NCI-H524 treated with DMSO at 0.1 percent for 48 hours (cell line): ENCODE results near the gene ZNF784.

ENCODE experiments used
- DNase-seq: peaks from one replicate; lab custom pipeline; 2025; lab: John Stamatoyannopoulos, UW

ZNF784 gene

GRCh38 chr19:55643003-55643886 lies 18.9 kb upstream of the ZNF784 start, which contains the start of gene ZNF581:
ZNF581 (plus strand) TSS chr19:55643649; CDS start chr19:55644572, 923 bp downstream.
- no peak for DNase-seq

DNA sequence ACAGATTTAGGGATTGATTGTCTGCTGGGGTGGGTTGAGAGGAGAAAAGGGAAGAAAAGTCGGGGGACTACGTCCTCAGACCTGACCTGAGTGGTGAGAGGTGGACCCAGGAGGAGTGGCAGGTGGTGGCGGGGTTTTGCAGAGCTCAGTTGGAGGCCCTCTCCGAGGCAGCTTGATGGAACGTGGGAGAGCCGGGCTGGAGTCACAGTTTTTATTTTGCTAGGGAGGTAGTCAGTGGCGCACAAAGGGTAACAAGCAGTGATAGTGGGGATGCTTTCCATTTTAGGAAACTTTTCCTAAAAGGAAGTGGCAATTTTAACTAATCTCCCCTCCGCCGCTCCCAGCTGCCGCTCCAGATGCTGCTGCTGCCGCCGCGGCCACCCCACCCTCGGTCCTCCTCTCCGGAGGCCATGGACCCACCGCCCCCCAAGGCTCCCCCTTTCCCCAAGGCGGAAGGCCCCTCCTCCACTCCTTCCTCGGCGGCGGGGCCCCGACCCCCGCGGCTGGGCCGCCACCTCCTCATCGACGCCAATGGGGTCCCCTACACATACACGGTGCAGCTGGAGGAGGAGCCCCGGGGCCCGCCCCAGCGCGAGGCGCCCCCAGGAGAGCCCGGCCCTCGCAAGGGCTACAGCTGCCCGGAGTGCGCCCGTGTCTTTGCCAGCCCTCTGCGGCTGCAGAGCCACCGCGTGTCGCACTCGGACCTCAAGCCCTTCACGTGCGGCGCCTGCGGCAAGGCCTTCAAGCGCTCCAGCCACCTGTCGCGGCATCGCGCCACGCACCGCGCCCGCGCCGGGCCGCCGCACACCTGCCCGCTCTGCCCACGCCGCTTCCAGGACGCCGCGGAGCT lies 18.0 kb upstream of the ZNF784 start:
- DNase-seq = no peak

GRCh38 chr19:55641426-55642152 lies 17.2 kb upstream of the ZNF784 start:
- DNase-seq = no peak

DNA sequence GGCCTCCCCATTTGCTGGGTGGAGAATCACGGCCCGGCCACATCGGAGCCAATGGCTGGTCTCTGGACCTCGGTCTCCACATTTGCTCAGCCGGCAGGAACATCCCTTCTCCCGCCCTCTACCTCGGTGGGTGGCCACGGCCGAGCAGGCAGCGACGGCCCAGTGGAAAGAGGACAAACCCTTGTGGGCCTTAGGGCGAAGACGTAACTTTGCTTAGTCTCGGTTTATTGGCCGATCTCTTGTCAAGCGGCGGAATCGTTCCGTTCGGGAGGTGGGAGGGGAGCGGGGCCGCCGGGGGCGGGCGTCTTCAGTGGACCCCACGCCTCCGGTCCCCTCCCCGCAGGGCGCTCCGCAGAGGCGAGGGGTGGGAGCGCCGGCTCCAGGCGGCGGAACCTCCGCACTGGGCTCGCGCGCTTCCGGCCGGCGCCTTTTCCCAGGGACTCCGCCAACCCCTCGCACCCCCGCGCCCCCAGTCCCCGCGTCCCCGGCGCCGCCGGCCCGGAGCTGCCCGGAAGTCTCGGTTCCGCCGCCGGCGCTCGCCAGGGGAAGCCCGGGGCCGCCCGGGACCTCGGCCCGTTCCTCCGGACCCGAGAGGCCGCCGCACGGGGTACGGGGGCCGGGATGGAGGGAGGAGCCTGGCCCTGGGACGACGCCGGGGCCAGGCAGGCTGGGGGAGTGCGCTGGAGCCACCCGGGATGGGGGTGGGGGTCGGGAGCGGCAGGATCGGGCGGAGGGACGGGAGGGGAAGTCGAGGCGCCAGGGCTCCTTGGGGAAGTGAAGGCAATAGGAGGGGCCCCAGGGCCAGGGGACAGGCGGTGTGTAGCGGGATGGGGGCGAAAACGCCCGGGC lies 16.4 kb upstream of the ZNF784 start, which contains the start of gene ZNF580:
TSS of gene ZNF580 (plus strand) at position 426 of the 849 bp plus-strand sequence. CDS start 1,507 bp downstream, outside the sequence.
- no peak for DNase-seq

DNA sequence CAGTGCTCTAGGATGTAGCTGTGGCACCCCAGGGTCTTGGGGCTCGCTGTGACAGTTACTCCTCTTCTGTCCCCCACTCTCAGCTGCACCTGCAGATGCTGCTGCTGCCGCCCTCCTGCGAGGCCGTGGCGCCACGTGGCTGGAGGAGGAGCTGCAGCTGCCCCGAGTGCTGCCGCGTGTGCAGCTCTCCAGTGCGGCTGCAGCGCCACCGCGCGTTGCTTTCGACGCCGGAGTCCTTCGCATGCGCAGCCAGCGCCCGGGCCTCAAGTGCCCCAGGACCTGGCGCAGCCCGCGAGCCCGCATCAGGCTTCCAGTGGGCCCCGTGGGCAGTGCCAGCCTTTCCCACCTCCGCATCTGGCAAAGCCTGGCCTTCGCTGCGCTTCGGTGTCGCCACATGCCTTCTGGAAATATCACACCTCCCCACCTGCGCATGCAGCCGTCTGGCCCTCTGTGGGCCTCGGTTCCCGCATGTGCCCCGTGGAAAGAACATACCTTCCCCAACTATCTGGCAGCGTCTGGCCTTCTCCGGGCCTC lies 15.7 kb upstream of the ZNF784 start:
- DNase-seq = no peak

DNA sequence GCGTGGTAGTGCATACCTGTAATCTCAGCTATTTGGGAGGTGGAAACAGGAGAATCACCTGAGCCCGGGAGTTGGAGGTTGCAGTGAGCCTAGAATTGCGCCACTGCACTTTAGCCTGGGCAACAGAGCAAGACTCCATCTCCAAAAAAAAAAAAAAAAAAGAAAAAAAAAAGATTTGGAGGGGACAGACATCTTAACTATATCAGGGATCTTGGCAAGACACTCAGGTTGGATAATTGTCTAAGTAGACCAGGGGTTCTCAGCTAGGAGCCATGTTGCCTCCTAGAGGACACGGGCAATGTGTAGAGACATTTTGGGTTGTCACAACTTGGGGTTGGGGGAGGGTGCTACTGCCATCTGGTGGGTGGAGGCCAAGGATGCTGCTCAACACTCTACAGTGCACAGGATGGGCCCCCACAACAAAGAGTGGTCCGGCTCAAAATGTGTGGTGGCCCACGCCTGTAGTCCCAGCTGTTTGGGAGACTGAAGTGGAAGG lies 14.5 kb upstream of the ZNF784 start:
- DNase-seq = peak; percentile 6

DNA sequence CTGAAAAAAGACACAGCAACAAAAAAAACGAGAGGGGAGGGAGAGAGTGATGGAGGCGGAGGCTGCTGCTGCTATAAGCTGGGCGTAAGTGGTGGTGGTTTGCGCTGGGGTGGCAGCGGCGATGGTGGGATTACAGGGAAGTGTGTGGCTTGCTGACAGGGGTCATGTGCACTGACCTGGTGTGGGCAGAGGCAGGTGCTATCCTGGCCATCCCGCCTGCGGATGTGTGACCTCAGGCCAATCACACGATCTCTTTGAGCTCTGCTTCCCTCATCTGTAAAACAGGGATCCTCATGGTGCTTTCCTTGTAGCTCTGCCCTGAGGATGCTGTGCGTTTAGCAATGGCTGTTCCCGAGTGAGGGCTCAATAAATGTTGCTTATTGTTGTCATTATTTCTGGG lies 13.2 kb upstream of the ZNF784 start:
- DNase-seq = no peak

DNA sequence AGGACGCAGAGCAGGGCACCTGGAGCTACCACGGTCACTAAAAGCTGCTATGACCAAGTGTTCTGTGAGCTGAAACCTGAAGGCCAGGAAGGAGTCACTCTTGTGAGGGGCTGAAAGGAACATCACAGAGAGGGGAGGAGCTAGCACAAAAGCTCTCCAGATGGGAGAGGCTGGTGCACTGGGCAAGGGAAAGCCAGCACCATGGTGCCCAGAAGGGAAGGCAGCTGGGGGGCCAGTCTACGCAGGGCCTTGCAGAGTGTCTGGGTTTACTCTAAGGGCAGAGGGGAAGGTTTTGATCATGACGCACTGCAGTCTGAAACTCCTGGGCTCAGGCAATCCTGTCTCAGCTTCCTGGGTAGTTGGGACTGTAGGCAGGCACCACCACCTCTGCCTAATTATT lies 12.4 kb upstream of the ZNF784 start:
- DNase-seq = no peak

- no peak for DNase-seq
Observed at GRCh38 chr19:55635856-55636440, 11.6 kb upstream of the ZNF784 start.

- DNase-seq = no peak
Observed at GRCh38 chr19:55635334-55635717, 11.0 kb upstream of the ZNF784 start.

- no peak for DNase-seq
Observed at GRCh38 chr19:55633861-55634260, 9.5 kb upstream of the ZNF784 start.

GRCh38 chr19:55632463-55632834 lies 8.1 kb upstream of the ZNF784 start:
- DNase-seq = peak; percentile 21

GRCh38 chr19:55626350-55626749 lies 2.0 kb upstream of the ZNF784 start:
- DNase-seq = no peak

DNA sequence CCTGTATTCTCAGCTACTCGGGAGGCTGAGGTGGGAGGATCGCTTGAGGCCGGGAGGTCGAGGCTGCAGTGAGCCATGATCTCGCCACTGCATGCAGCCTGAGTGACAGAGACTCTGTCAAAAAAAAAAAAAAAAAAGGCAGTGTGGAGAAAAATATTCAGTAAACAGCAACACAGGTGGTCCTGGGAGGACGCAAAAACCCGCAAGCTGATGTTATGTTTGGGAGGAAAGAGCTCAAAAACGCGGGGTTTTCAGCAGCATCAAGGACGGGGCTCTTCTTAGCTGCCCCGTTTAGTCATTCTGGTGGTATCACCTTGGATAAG lies 599 bp upstream of the ZNF784 start:
- DNase-seq = no peak

DNA sequence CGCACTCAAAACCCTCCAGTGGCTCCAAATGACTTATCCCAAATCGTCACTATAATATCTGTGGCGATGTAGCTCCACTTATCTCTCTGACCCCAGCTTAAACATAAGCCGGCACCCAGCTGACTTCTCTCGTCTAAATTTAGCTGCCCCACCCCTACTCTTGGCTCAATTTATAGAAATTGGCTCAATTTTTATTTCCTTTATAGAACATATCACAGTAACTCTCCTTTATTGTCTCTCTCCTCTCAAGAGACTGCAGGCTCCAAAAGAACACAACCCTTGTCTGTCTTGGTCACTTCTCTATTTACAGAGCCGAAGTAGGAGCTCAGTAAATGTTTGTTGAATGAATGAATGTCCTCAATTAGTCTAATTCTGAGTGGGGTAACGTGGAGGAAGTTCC lies 805 bp downstream of the ZNF784 start:
- DNase-seq = no peak

DNA sequence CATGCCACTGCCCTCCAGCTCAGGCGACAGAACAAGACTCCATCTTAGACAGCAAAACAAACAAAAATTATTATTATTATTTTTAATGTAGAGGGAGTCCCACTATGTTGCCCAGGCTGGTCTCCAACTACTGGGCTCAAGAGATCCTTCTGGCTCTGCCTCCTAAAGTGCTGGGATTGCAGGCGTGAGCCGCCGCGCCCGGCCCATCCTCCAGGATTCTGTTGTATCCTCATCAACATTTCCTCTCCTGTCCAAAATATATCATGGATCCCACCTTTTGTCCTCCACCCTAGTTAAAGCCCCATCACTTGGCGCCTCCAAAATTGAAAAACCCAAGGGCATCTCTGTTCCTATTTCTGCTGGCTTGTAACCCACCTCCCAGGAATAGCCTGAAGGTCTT lies 1.2 kb downstream of the ZNF784 start:
- DNase-seq = no peak

DNA sequence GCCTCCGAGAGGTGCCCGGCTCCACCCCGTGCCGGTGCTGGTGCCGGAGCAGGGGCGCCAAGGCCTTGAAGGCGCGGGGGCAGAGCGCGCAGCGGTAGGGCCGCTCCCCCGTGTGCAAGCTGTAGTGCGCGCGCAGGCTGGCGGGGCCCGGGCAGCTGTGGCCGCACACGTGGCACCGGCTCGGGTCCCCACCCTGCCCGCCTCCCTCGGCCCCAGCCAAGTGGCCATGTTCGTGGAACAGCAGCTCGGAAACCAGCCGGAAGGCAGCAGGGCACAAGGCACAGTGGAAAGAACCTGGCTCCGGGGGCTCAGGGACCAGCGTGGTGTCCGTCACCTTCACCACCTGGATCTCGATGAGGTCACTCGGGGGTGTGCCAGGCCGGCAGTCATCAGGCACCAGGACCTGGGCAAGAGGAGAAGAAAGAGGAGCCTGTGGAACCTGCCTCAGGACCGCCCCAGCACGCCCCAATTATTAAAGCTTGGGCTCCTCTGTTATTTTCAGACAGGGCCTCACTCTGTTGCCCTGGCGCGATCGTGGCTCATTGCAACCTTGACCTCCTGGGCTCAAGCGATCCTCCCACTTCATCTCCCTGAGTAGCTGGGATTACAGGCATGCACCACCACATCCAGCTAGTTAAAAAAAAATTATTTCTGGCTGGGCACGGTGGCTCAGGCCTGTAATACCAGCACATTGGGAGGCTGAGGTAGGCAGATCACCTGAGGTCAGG lies 2.0 kb downstream of the ZNF784 start:
- no peak for DNase-seq

DNA sequence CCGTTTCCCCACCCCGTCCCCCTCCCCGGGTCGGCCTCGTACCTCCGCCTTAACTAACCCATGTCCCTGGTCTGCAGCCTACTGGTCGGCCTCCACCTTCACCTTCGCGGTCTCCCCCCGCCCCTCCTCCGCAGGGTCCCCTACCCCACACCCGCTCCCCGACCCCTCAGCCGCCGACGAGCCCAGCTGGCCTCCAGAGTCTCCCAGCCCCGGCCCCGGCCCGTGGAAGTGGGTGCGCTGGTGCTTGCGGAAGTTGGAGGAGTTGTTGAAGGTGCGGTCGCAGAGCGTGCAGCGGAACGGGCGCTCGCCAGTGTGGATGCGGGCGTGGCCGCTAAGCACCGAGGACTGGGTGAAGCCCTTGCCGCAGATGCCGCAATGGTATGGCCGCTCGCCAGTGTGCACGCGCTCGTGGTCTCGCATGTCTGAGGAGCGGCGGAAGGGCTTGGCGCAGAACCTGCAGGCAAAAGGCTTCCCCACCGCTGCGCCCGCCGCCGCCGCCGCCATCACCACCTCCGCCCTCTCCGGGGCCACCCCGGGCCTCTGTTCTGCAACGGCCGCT lies 2.6 kb downstream of the ZNF784 start:
- DNase-seq = no peak

GRCh38 chr19:55621205-55621672 lies 3.1 kb downstream of the ZNF784 start:
- no peak for DNase-seq
